Body of pancreas (tissue), 4 donors: ENCODE measurements around the gene ZNF783.

ENCODE experiments used
- POLR2A ChIP-seq, 3 donors: fragments of 450-650 bp; IDR thresholded peaks; one replicate each; pipeline ENCODE4 v1.6.1; 2016; ENCODE audit warnings: antibody characterized with exemption in 3 of 3, mild to moderate bottlenecking in 2 of 3
- TF ChIP-seq, protein P1 (sequence below), 7 experiments: fragments of 450-650 bp in 4 of 7; fragments of 200-600 bp in 3 of 7; sonication (generic) in 3 of 7; IDR thresholded peaks; one replicate each; pipeline ENCODE4 v1.5.1; 2016 to 2019; ENCODE audit warnings: antibody characterized with exemption in 7 of 7

- TF ChIP-seq POLR2A (IDR thresholded peaks at IDR 0.05) = no peak
- TF ChIP-seq, protein P1, sequence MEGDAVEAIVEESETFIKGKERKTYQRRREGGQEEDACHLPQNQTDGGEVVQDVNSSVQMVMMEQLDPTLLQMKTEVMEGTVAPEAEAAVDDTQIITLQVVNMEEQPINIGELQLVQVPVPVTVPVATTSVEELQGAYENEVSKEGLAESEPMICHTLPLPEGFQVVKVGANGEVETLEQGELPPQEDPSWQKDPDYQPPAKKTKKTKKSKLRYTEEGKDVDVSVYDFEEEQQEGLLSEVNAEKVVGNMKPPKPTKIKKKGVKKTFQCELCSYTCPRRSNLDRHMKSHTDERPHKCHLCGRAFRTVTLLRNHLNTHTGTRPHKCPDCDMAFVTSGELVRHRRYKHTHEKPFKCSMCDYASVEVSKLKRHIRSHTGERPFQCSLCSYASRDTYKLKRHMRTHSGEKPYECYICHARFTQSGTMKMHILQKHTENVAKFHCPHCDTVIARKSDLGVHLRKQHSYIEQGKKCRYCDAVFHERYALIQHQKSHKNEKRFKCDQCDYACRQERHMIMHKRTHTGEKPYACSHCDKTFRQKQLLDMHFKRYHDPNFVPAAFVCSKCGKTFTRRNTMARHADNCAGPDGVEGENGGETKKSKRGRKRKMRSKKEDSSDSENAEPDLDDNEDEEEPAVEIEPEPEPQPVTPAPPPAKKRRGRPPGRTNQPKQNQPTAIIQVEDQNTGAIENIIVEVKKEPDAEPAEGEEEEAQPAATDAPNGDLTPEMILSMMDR (IDR thresholded peaks at IDR 0.05) = no peak
These were observed 33.5 kb downstream of the ZNF783 start for GRCh38 chr7:149295481-149295850.
